Endothelial cell of umbilical vein (primary cell): ENCODE measurements around the gene LENG8. TPM values are rescaled to one million over a fixed set of nuclear protein-coding genes. Genes with fewer than 3 reads are reported as not detected.

Source experiments
- BruUV-seq: library from RNA; stranded (reverse); fragments of 400-500 nt; replicated peaks from 2 replicates; lab custom pipeline; 2021; lab: Mats Ljungman, UMichigan
- CTCF ChIA-PET: fragments of 300-600, 350-600 bp; sonication (Branson Sonifier 250); formaldehyde crosslinking; loops from one replicate; lab custom pipeline; 2021; ENCODE audit warnings: antibody characterized with exemption, inconsistent platforms; lab: Charles Lee
- POLR2A ChIA-PET: fragments of 300-600, 350-600 bp; sonication (Branson Sonifier 250); formaldehyde crosslinking; loops from one replicate; lab custom pipeline; 2021; ENCODE audit warnings: antibody characterized with exemption, inconsistent platforms; lab: Charles Lee
- DNase-seq: peaks from one replicate; pipeline ENCODE4 v3.0.0-alpha.2; 2011; ENCODE audit warnings: low read depth, low spot score
- FAIRE-seq: peaks from 2 replicates; lab custom pipeline; 2011; peaks lifted over from hg19 to GRCh38; lab: Jason Lieb, UNC
- H2AFZ ChIP-seq: 2 replicates; pipeline ENCODE4 v1.6.0; 2012; ENCODE audit warnings: low read depth, low read length, control low read depth, inconsistent platforms
- H3K27ac ChIP-seq: 2 replicates; pipeline ENCODE4 v1.5.1; 2011; ENCODE audit warnings: low read depth, mild to moderate bottlenecking, control low read depth, low read length, moderate library complexity; ENCODE audit not compliant: insufficient read depth
- H3K27me3 ChIP-seq, 2 experiments: 2 replicates each; pipeline versions ENCODE4 v1.6.0 to v1.6.1; 2011; ENCODE audit warnings: low read length in 2 of 2, mixed read lengths in 1 of 2; ENCODE audit not compliant: control insufficient read depth in 2 of 2, insufficient read depth in 2 of 2
- H3K36me3 ChIP-seq, 2 experiments: 2 replicates in 1 of 2; 3 replicates in 1 of 2; pipeline ENCODE4 v1.5.1; 2011; ENCODE audit warnings: low read length in 2 of 2, mild to moderate bottlenecking in 1 of 2, moderate library complexity in 1 of 2; ENCODE audit not compliant: control insufficient read depth in 2 of 2, insufficient read depth in 2 of 2; ENCODE audit errors: extremely low read depth in 1 of 2
- H3K4me1 ChIP-seq: 3 replicates; pipeline ENCODE4 v1.5.1; 2011; ENCODE audit warnings: mild to moderate bottlenecking, low read length; ENCODE audit not compliant: control insufficient read depth, insufficient read depth; ENCODE audit errors: extremely low read depth
- H3K4me2 ChIP-seq: 2 replicates; pipeline ENCODE4 v1.6.1; 2011; ENCODE audit warnings: low read length, control low read depth, mixed read lengths; ENCODE audit not compliant: insufficient read depth
- H3K4me3 ChIP-seq, 3 experiments: fragments of 200-600 bp in 1 of 3; sonication (generic), shearing (Covaris generic) in 1 of 3; replicated peaks in 1 of 3; 2 replicates each; pipeline ENCODE4 v1.5.1; 2011 to 2016; ENCODE audit warnings: control low read depth in 3 of 3, low read length in 3 of 3, mild to moderate bottlenecking in 2 of 3, inconsistent platforms in 1 of 3, low read depth in 1 of 3, moderate library complexity in 1 of 3; ENCODE audit not compliant: insufficient read depth in 1 of 3
- H3K79me2 ChIP-seq: 2 replicates; pipeline ENCODE4 v1.6.0; 2012; ENCODE audit warnings: low read length, inconsistent platforms; ENCODE audit not compliant: control insufficient read depth, insufficient read depth
- H3K9ac ChIP-seq: replicated peaks from 2 replicates; pipeline ENCODE3; 2011; ENCODE audit warnings: low read length, control low read depth; ENCODE audit not compliant: insufficient read depth; ENCODE audit errors: extremely low read depth
- H3K9me1 ChIP-seq: replicated peaks from 3 replicates; pipeline ENCODE4 v1.6.0; 2011; ENCODE audit warnings: mild to moderate bottlenecking, low read length; ENCODE audit not compliant: control insufficient read depth, insufficient read depth; ENCODE audit errors: extremely low read depth
- H3K9me3 ChIP-seq: replicated peaks from 2 replicates; pipeline ENCODE4 v1.5.1; 2012; ENCODE audit warnings: low read length, inconsistent platforms; ENCODE audit not compliant: control insufficient read depth, insufficient read depth
- H4K20me1 ChIP-seq: replicated peaks from 2 replicates; pipeline ENCODE3; 2011; ENCODE audit warnings: mild to moderate bottlenecking, low read length; ENCODE audit not compliant: control insufficient read depth, insufficient read depth; ENCODE audit errors: extremely low read depth
- CTCF ChIP-seq, 2 donors: IDR thresholded peaks; 1 replicate in 1 of 2; 2 replicates in 1 of 2; pipeline ENCODE4 v1.5.1; 2011; ENCODE audit warnings: low read length in 2 of 2, mild to moderate bottlenecking in 2 of 2, moderate library complexity in 2 of 2, control low read depth in 1 of 2, inconsistent platforms in 1 of 2, low read depth in 1 of 2; ENCODE audit not compliant: insufficient read depth in 1 of 2; ENCODE audit errors: extremely low read depth in 1 of 2
- EZH2 ChIP-seq: IDR thresholded peaks from 2 replicates; pipeline ENCODE4 v1.6.1; 2012; ENCODE audit warnings: borderline replicate concordance, low read depth, mild to moderate bottlenecking, moderate library complexity, low read length, inconsistent platforms; ENCODE audit not compliant: severe bottlenecking
- FOS ChIP-seq: IDR thresholded peaks from 2 replicates; pipeline ENCODE4 v1.6.1; 2011; ENCODE audit warnings: mild to moderate bottlenecking, low read length, moderate library complexity, borderline replicate concordance; ENCODE audit not compliant: insufficient read depth
- GATA2 ChIP-seq: IDR thresholded peaks from 2 replicates; pipeline ENCODE4 v1.7.0; 2011; ENCODE audit warnings: low read depth, mild to moderate bottlenecking, moderate library complexity, mixed read lengths, low read length; ENCODE audit not compliant: insufficient read length, insufficient read depth
- JUN ChIP-seq: IDR thresholded peaks from 2 replicates; pipeline ENCODE4 v1.6.1; 2011; ENCODE audit warnings: borderline replicate concordance, low read depth; ENCODE audit not compliant: insufficient read length, insufficient read depth
- MYC ChIP-seq: IDR thresholded peaks from one replicate; pipeline ENCODE4 v1.6.1; 2011; ENCODE audit warnings: mild to moderate bottlenecking, low read depth, low read length
- POLR2A ChIP-seq: IDR thresholded peaks from 2 replicates; pipeline ENCODE4 v1.6.1; 2012; ENCODE audit warnings: low read depth, mild to moderate bottlenecking, control low read depth, low read length
- POLR2AphosphoS5 ChIP-seq: IDR thresholded peaks from 2 replicates; pipeline ENCODE4 v1.6.1; 2012; ENCODE audit warnings: low read depth, mild to moderate bottlenecking, control low read depth, low read length, moderate library complexity; ENCODE audit not compliant: insufficient read depth
- dilution Hi-C: fragments of 300-500 bp; cut with MboI; formaldehyde crosslinking; loops from one replicate; pipeline ENCODE4 v1.15.0; 2019; ENCODE audit warnings: low sequenced_read_pairs; ENCODE audit not compliant: extremely low pct_ligation_motif_present
- intact Hi-C: fragments of 100-400 bp; cut with micrococcal nuclease; formaldehyde crosslinking; loops from one replicate; pipeline ENCODE4 v1.10.0; 2022
- polyA plus RNA-seq, 4 experiments: library from polyadenylated mRNA; depleted of rRNA in 3 of 4; stranded (reverse) in 3 of 4; unstranded in 1 of 4; fragments of >200 nt; gene quantifications; 2 replicates each; pipeline versions ENCODE4 v1.2.1 to v1.2.3, GENCODE V29; 2011 to 2012; ENCODE audit warnings: missing spikeins in 1 of 4
- total RNA-seq: library from RNA; stranded (reverse); gene quantifications from 2 replicates; pipeline ENCODE4 v1.2.3, GENCODE V29; 2021
- TF ChIP-seq, protein P1 (sequence below): IDR thresholded peaks from 2 replicates; pipeline ENCODE4 v1.6.1; 2011; ENCODE audit not compliant: insufficient read depth, insufficient read length

LENG8 gene
- total and polyA plus RNA-seq, 2 donors (not counting 3 experiments of a cell fraction or from before 2014, with no cell fraction given), result 130 to 218 TPM

DNA sequence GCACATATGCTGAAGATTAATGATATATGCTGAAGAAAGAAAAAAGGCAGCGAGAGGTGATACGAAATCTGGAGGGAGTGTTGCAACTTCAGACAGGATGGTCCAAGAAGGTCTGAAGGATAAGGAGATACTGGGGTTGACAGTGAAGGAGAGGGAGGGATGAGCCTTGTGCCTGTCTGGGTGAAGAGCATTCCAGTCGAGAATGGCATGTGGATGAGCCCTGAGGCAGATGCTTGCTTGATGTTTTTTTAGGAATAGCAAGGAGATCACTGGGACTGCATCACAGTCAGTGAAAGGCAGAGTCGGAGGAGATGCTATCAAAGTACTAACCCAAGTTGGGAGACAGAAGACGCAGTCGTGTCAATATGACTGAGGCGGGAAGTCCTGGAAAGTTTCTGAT is 40.3 kb downstream of the LENG8 start:
- Histone ChIP-seq H3K9ac (no peak overlapping the region), H2AFZ (no peak overlapping the region), H3K4me2 (no peak overlapping the region), H3K4me1 (no peaks in the 10 kb centered on the region), H3K27me3 (no peaks in the 10 kb centered on the region), H3K9me3 (no peaks in the 10 kb centered on the region), H3K36me3 (no peaks in the 10 kb centered on the region), H3K79me2 (no peaks in the 10 kb centered on the region), H3K9me1 (no peaks in the 10 kb centered on the region), H4K20me1 (no peaks in the 10 kb centered on the region), H3K27ac (no peak overlapping the region), H3K4me3 (no peak overlapping the region)
- BruUV-seq, result no TSS peak
- intact Hi-C loops (no loop called here), dilution Hi-C loops (no loop called here)
- ChIA-PET POLR2A (no interaction called here), CTCF (no interaction called here)
- no peak for DNase-seq
- TF ChIP-seq CTCF (IDR thresholded peaks at IDR 0.05; ENCODE audit: extremely low read depth in 1 of 2, insufficient read depth in 1 of 2, low read depth in 1 of 2, low read length in 2 of 2) (no peak), MYC (no peak), JUN (no peak), GATA2 (no peak), EZH2 (no peak), POLR2A (no peak), FOS (no peak), POLR2AphosphoS5 (no peak)
- TF ChIP-seq, protein P1, sequence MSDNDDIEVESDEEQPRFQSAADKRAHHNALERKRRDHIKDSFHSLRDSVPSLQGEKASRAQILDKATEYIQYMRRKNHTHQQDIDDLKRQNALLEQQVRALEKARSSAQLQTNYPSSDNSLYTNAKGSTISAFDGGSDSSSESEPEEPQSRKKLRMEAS, result no peak
- no peak for FAIRE-seq
